Panc1 (cell line): ENCODE data around the gene NNMT. TPM values are rescaled to one million over a fixed set of nuclear protein-coding genes. Genes with fewer than 3 reads are reported as not detected.

Experiments
- ATAC-seq: fragments of 200-7000 bp; cut with Tn5 transposase; 2 replicates; pipeline ENCODE4 v1.9.1; 2020; ENCODE audit warnings: mild to moderate bottlenecking, moderate library complexity
- BruUV-seq: library from RNA; stranded (reverse); fragments of 400-500 nt; replicated peaks from 2 replicates; lab custom pipeline; 2021; lab: Mats Ljungman, UMichigan
- CTCF ChIA-PET: fragments of 300-600 bp; sonication (Branson Sonifier 250); formaldehyde crosslinking; loops from one replicate; lab custom pipeline; 2022; ENCODE audit warnings: antibody characterized with exemption; lab: Charles Lee
- POLR2A ChIA-PET: fragments of 300-600 bp; sonication (Branson Sonifier 250); formaldehyde crosslinking; loops from one replicate; lab custom pipeline; 2022; ENCODE audit warnings: antibody characterized with exemption; lab: Charles Lee
- DNase-seq: peaks from one replicate; pipeline ENCODE4 v3.0.0-alpha.2; 2010; ENCODE audit warnings: low read depth, low spot score
- H3K27ac ChIP-seq: 2 replicates; pipeline ENCODE4 v1.5.1; 2011; ENCODE audit warnings: mild to moderate bottlenecking, low read length, inconsistent platforms
- H3K27me3 ChIP-seq: fragments of 200-500 bp; sonication (Bioruptor generic); 2 replicates; pipeline ENCODE4 v1.6.0; 2014; ENCODE audit warnings: low read length, inconsistent platforms; ENCODE audit not compliant: control insufficient read depth, insufficient read depth
- H3K36me3 ChIP-seq: fragments of 200-500 bp; sonication (Bioruptor generic); 2 replicates; pipeline ENCODE4 v1.5.1; 2014; ENCODE audit warnings: inconsistent platforms, mild to moderate bottlenecking, low read length, moderate library complexity; ENCODE audit not compliant: control insufficient read depth, insufficient read depth
- H3K4me1 ChIP-seq: 2 replicates; pipeline ENCODE4 v1.5.1; 2011; ENCODE audit warnings: inconsistent platforms, mild to moderate bottlenecking, low read length, moderate library complexity; ENCODE audit not compliant: control insufficient read depth, insufficient read depth
- H3K4me3 ChIP-seq, 2 experiments: 2 replicates each; pipeline ENCODE4 v1.5.1; 2011 to 2012; ENCODE audit warnings: low read depth in 2 of 2, low read length in 2 of 2, mild to moderate bottlenecking in 2 of 2, inconsistent platforms in 1 of 2, moderate library complexity in 1 of 2
- H3K9me3 ChIP-seq: fragments of 200-500 bp; sonication (Bioruptor generic); 2 replicates; pipeline ENCODE4 v1.5.1; 2014; ENCODE audit warnings: low read depth, mild to moderate bottlenecking, inconsistent platforms, low read length, moderate library complexity; ENCODE audit not compliant: control insufficient read depth, insufficient read depth
- CTCF ChIP-seq: fragments of 450-650 bp; IDR thresholded peaks from 2 replicates; pipeline ENCODE4 v1.5.1; 2017; ENCODE audit warnings: mild to moderate bottlenecking
- POLR2AphosphoS5 ChIP-seq: IDR thresholded peaks from 2 replicates; pipeline ENCODE4 v1.6.1; 2012; ENCODE audit warnings: mild to moderate bottlenecking, low read depth, low read length, moderate library complexity
- REST ChIP-seq, 2 experiments: IDR thresholded peaks; 2 replicates each; pipeline ENCODE4 v1.6.1; 2011 to 2012; ENCODE audit warnings: low read depth in 2 of 2, control low read depth in 1 of 2, low read length in 1 of 2, mild to moderate bottlenecking in 1 of 2, moderate library complexity in 1 of 2; ENCODE audit not compliant: insufficient read depth in 1 of 2
- SIN3A ChIP-seq: IDR thresholded peaks from 2 replicates; pipeline ENCODE4 v1.6.1; 2012; ENCODE audit warnings: low read depth, mild to moderate bottlenecking, low read length, moderate library complexity, borderline replicate concordance; ENCODE audit not compliant: insufficient read depth
- TCF7L2 ChIP-seq: IDR thresholded peaks from 2 replicates; pipeline ENCODE4 v1.6.1; 2011; ENCODE audit warnings: mild to moderate bottlenecking, low read depth, low read length, inconsistent platforms
- in situ Hi-C: cut with HindIII; loops from 2 replicates; pipeline ENCODE4 v1.10.0; 2016; ENCODE audit warnings: low sequenced_read_pairs, low pct_unique_long_range_greater_than_20kb
- intact Hi-C: fragments of 100-400 bp; cut with micrococcal nuclease; formaldehyde crosslinking; loops from one replicate; pipeline ENCODE4 v1.10.0; 2022; ENCODE audit not compliant: unreplicated experiment
- total RNA-seq: library from RNA; stranded (reverse); gene quantifications from one replicate; pipeline ENCODE4 v1.2.1, GENCODE V29; 2021; ENCODE audit not compliant: unreplicated experiment

Gene NNMT
- total RNA-seq, 1 experiment from 2014 or later, result 1.7 TPM

- Histone ChIP-seq H3K9me3 (no peaks in the 10 kb centered on the region), H3K36me3 (no peaks in the 10 kb centered on the region), H3K27ac (no peak overlapping the region), H3K4me3 (no peak overlapping the region), H3K27me3 (peaks cover 18% of the 10 kb centered on the region), H3K4me1 (no peaks in the 10 kb centered on the region)
- DNase-seq (no peak), ATAC-seq (no peak)
- ChIA-PET CTCF (no interaction called here), POLR2A (no interaction called here)
- intact Hi-C loops (no loop called here), in situ Hi-C loops (no loop called here)
- TF ChIP-seq SIN3A, result no peak
- no peak for TF ChIP-seq REST (IDR thresholded peaks at IDR 0.05; ENCODE audit: insufficient read depth in 1 of 2, low read depth in 2 of 2, low read length in 1 of 2)
- TF ChIP-seq TCF7L2, result no peak
- no peak for TF ChIP-seq POLR2AphosphoS5
- TF ChIP-seq CTCF, result no peak
- no TSS peak for BruUV-seq
Measured at GRCh38 chr11:114362958-114363357, 66.8 kb downstream of the NNMT start.

Other genes starting within 250 kb of the NNMT start
- gene ZBTB16, start 236.7 kb upstream of the NNMT start, total RNA-seq, result 0.21 TPM
- 6.2 TPM for gene C11orf71, start 104.1 kb downstream of the NNMT start, total RNA-seq
- gene RBM7, start 104.3 kb downstream of the NNMT start, total RNA-seq, result 35.2 TPM
- gene REXO2, start 143.1 kb downstream of the NNMT start, total RNA-seq, result 111 TPM